Neuronal stem cell (in vitro differentiated cells): ENCODE data around the gene C16orf90.
A peak's percentile ranks its signal among the peaks of the same experiment; 100 is the strongest.

ENCODE experiments used
- DNase-seq: peaks from one replicate; pipeline ENCODE4 v3.0.0-alpha.2; 2013; ENCODE audit warnings: low spot score
- H2AFZ ChIP-seq: one replicate; pipeline ENCODE4 v1.6.1; 2013; ENCODE audit warnings: mild to moderate bottlenecking, low read length, inconsistent platforms
- H2AK5ac ChIP-seq: 2 replicates; pipeline ENCODE4 v1.6.1; 2013; ENCODE audit warnings: low read depth, mild to moderate bottlenecking, inconsistent platforms, low read length, moderate library complexity, mixed read lengths
- H2BK120ac ChIP-seq: 2 replicates; pipeline ENCODE4 v1.6.1; 2013; ENCODE audit warnings: low read depth, mild to moderate bottlenecking, inconsistent platforms, low read length, moderate library complexity, mixed read lengths
- H2BK12ac ChIP-seq: one replicate; pipeline ENCODE4 v1.6.1; 2013; ENCODE audit warnings: low read length, inconsistent platforms
- H2BK15ac ChIP-seq: 2 replicates; pipeline ENCODE4 v1.6.1; 2013; ENCODE audit warnings: mild to moderate bottlenecking, low read length, inconsistent platforms, mixed read lengths
- H2BK5ac ChIP-seq: one replicate; pipeline ENCODE4 v1.6.1; 2013; ENCODE audit warnings: inconsistent platforms, mild to moderate bottlenecking, low read length, moderate library complexity
- H3K14ac ChIP-seq: one replicate; pipeline ENCODE4 v1.6.1; 2013; ENCODE audit warnings: low read length, inconsistent platforms
- H3K18ac ChIP-seq: 2 replicates; pipeline ENCODE4 v1.6.1; 2013; ENCODE audit warnings: low read length, inconsistent platforms
- H3K23ac ChIP-seq: 2 replicates; pipeline ENCODE4 v1.6.1; 2013; ENCODE audit warnings: low read depth, mild to moderate bottlenecking, mixed read lengths, low read length, inconsistent platforms; ENCODE audit not compliant: poor library complexity
- H3K27ac ChIP-seq: replicated peaks from 3 replicates; pipeline ENCODE4 v1.5.1; 2013; ENCODE audit warnings: low read length, inconsistent platforms
- H3K27me3 ChIP-seq, 3 experiments: 2 replicates each; pipeline ENCODE4 v1.6.1; 2013; ENCODE audit warnings: low read length in 3 of 3, mild to moderate bottlenecking in 2 of 3, inconsistent platforms in 1 of 3, low read depth in 1 of 3, mixed read lengths in 1 of 3, moderate library complexity in 1 of 3; ENCODE audit not compliant: control insufficient read depth in 3 of 3, insufficient read depth in 3 of 3
- H3K36me3 ChIP-seq, 2 donors: replicated peaks in 1 of 2; 2 replicates each; pipeline ENCODE4 v1.6.1; 2013; ENCODE audit warnings: low read length in 2 of 2; ENCODE audit not compliant: control insufficient read depth in 2 of 2, insufficient read depth in 2 of 2
- H3K4ac ChIP-seq: 2 replicates; pipeline ENCODE4 v1.6.1; 2013; ENCODE audit warnings: inconsistent platforms, mild to moderate bottlenecking, low read length, moderate library complexity
- H3K4me1 ChIP-seq, 2 donors: 1 replicate in 1 of 2; 2 replicates in 1 of 2; pipeline ENCODE4 v1.6.1; 2013; ENCODE audit warnings: low read length in 2 of 2, low read depth in 1 of 2; ENCODE audit not compliant: control insufficient read depth in 2 of 2, insufficient read depth in 1 of 2
- H3K4me2 ChIP-seq: one replicate; pipeline ENCODE4 v1.6.1; 2013; ENCODE audit warnings: mild to moderate bottlenecking, low read length, inconsistent platforms; ENCODE audit not compliant: insufficient read depth, poor library complexity, severe bottlenecking
- H3K4me3 ChIP-seq, 2 donors: 2 replicates each; pipeline ENCODE4 v1.5.1; 2013; ENCODE audit warnings: low read length in 2 of 2, mild to moderate bottlenecking in 2 of 2, inconsistent platforms in 1 of 2, moderate library complexity in 1 of 2
- H3K79me1 ChIP-seq: one replicate; pipeline ENCODE4 v1.6.1; 2013; ENCODE audit warnings: low read depth, mild to moderate bottlenecking, inconsistent platforms, low read length, moderate library complexity
- H3K9ac ChIP-seq: one replicate; pipeline ENCODE4 v1.6.1; 2013; ENCODE audit warnings: mild to moderate bottlenecking, low read depth, low read length, inconsistent platforms; ENCODE audit not compliant: poor library complexity
- H3K9me3 ChIP-seq, 2 donors: replicated peaks in 1 of 2; 2 replicates each; pipeline versions ENCODE3 to v1.6.1; 2013; ENCODE audit warnings: low read length in 2 of 2, mild to moderate bottlenecking in 2 of 2, inconsistent platforms in 1 of 2, low read depth in 1 of 2, mixed read lengths in 1 of 2, moderate library complexity in 1 of 2; ENCODE audit not compliant: control insufficient read depth in 2 of 2, insufficient read depth in 1 of 2
- H4K8ac ChIP-seq: one replicate; pipeline ENCODE4 v1.6.1; 2013; ENCODE audit warnings: low read depth, mild to moderate bottlenecking, inconsistent platforms, low read length, moderate library complexity
- H4K91ac ChIP-seq: one replicate; pipeline ENCODE4 v1.6.1; 2013; ENCODE audit warnings: low read length, low read depth, mild to moderate bottlenecking, inconsistent platforms; ENCODE audit not compliant: poor library complexity
- WGBS, 2 donors: extraction: QIAGEN DNeasy Blood & Tissue Kit; methylation state at CpG; one replicate each; pipeline ENCODE4 v1.1.7; 2013; ENCODE audit warnings: missing lambda C conversion rate in 2 of 2, mixed read lengths in 1 of 2; ENCODE audit not compliant: insufficient read length in 2 of 2, insufficient replicate concordance in 1 of 2; ENCODE audit errors: extremely low coverage in 2 of 2; 5-methylcytosine and 5-hydroxymethylcytosine counted together

C16orf90 gene

DNA sequence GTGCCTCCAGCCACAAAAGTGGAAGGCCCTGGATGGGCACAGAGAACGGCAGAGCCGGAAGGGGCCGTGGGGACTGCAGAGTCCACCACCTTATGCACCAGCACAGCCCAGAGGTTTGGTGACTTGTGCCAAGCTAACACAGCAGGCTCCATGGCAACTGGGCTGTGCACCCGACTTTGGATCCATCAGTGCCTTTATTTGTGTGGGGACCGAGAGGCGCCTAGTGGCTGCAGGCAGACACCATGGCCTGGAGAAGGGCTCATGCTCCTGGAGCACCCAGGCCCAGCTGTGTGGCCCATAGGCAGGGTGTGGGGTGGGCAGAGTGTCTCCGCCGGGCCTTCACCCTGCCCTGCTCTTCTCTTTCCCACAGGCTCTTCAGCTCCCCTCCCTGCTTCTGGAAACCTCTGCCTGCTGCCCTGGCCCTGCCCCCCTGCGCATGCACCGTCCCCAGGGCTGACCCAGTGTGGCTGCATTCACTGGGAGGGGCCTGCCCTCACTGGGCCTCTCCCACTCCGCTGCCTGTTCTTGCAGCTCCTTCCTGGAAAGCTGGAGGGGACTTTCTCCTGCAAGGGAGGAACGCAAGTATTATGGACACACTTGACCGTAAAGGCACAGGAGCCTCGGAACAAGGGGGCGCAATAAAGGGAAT, 10.1 kb downstream of the C16orf90 start:
- no peak overlapping the region for H3K14ac ChIP-seq
- H3K27ac ChIP-seq = no peak overlapping the region
- H3K9ac ChIP-seq = no peak overlapping the region
- peaks cover 0 to 3% of the 10 kb centered on the region in 2 donors for H3K4me1 ChIP-seq
- no peak overlapping the region for H3K4me3 ChIP-seq
- no peak overlapping the region for H2BK120ac ChIP-seq
- H2AK5ac ChIP-seq = no peak overlapping the region
- H3K9me3 ChIP-seq = peaks cover 0 to 3% of the 10 kb centered on the region in 2 donors
- H4K91ac ChIP-seq = no peak overlapping the region
- H2BK15ac ChIP-seq = no peak overlapping the region
- H3K4ac ChIP-seq = no peak overlapping the region
- H3K23ac ChIP-seq = peak overlapping the region; percentile 49
- peaks cover 43 to 73% of the 10 kb centered on the region in 2 donors for H3K36me3 ChIP-seq
- no peak overlapping the region for H2BK5ac ChIP-seq
- no peak overlapping the region for H3K18ac ChIP-seq
- H4K8ac ChIP-seq = no peak overlapping the region
- WGBS, 2 donors = no CpG with 5 or more reads among the region's 15 CpGs
- H3K27me3 ChIP-seq = no peaks in the 10 kb centered on the region
- no peak overlapping the region for H3K4me2 ChIP-seq
- DNase-seq = no peak
- no peak overlapping the region for H2BK12ac ChIP-seq
- H3K79me1 ChIP-seq = peaks cover 10% of the 10 kb centered on the region
- H2AFZ ChIP-seq = no peak overlapping the region

DNA sequence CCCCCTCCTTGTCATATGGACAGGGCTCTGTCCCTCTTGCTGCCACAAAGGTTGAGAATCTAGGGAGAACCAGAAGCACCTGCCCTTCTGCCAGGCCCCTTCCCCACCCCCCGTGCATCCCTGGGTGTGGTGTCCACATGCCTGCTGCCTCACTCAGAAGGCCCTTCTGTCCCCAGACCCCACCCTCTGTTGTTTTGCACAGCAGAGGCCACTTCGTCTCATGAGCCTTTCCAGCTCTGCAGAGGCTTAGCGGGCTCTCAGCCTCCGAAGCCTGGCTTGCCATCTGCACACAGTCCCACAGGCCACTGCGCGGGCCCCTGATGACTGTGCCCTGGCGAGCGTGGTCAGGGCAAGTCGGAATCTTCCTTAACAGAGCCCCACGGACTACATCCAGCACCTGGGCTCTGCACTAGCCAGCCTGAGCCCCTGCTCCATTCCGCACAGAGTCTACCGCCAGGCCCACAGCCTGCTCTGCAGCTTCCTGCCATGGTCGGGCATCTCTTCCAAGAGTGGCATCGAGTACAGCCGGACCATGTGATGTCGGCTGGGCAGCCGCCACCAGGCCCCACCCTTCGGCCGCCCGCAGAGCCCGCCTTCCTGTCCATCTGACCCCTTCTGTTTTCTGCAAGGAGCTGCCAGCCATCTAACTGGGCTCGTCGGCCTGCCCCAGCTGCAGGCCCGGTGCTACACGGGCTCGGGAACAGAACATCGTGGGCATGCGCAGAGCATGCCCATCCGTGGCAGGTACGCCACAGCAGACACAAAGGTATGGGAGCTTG, 10.8 kb downstream of the C16orf90 start:
- Histone ChIP-seq H2BK15ac (no peak overlapping the region), H3K4ac (no peak overlapping the region), H3K27me3 (no peaks in the 10 kb centered on the region), H3K9me3 (peaks cover 0 to 3% of the 10 kb centered on the region in 2 donors), H3K79me1 (peaks cover 11% of the 10 kb centered on the region), H4K8ac (no peak overlapping the region), H2BK12ac (no peak overlapping the region), H3K4me3 (no peak overlapping the region), H3K23ac (peak overlapping the region; percentile 49), H3K18ac (no peak overlapping the region), H3K4me1 (peaks cover 0 to 3% of the 10 kb centered on the region in 2 donors), H2AFZ (no peak overlapping the region), H2BK5ac (no peak overlapping the region), H2AK5ac (no peak overlapping the region), H3K36me3 (peaks cover 45 to 79% of the 10 kb centered on the region in 2 donors), H3K9ac (no peak overlapping the region), H3K14ac (no peak overlapping the region), H3K4me2 (no peak overlapping the region), H3K27ac (no peak overlapping the region), H2BK120ac (no peak overlapping the region), H4K91ac (no peak overlapping the region)
- no CpG with 5 or more reads among the region's 30 CpGs for WGBS, 2 donors
- DNase-seq = no peak

DNA sequence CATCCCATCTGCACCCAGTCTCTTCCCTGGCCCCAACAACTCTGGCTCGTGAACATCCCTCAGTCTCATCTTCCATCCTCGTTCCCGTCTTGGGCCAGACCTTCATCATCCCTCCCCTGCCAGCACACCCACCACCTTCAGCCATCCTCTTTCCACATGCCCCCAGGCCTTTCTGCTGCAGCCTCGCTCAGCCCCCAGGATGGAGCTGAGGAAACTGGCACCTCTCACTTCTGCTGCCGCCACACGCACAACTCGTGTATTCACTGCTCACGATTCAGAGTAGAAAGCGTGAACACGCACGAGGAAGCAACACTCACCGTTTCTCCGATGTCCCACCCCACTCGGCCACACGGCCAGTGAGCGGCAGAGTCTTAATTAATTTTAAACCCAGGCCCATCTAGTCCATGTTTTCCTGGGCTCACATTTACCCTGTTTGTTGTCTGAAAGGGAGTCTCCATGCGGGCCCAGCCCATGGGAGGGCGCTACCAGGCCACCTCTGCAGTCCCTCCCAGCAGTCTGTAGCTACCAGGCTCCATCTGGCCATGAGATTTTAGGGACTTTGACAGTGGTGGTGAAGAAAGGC, 12.5 kb downstream of the C16orf90 start:
- peaks cover 0 to 3% of the 10 kb centered on the region in 2 donors for H3K9me3 ChIP-seq
- no peak overlapping the region for H2AFZ ChIP-seq
- H2AK5ac ChIP-seq = no peak overlapping the region
- no peak overlapping the region for H3K4me3 ChIP-seq
- peak overlapping the region; percentile 54 for H3K9ac ChIP-seq
- H2BK5ac ChIP-seq = no peak overlapping the region
- no peak overlapping the region for H3K14ac ChIP-seq
- DNase-seq = no peak
- no peak overlapping the region for H2BK12ac ChIP-seq
- H4K8ac ChIP-seq = no peak overlapping the region
- no peak overlapping the region for H3K23ac ChIP-seq
- no CpG with 5 or more reads among the region's 18 CpGs for WGBS, 2 donors
- no peaks in the 10 kb centered on the region for H3K27me3 ChIP-seq
- H3K4me2 ChIP-seq = no peak overlapping the region
- H4K91ac ChIP-seq = no peak overlapping the region
- no peak overlapping the region for H3K18ac ChIP-seq
- H3K4ac ChIP-seq = no peak overlapping the region
- H3K79me1 ChIP-seq = peaks cover 14% of the 10 kb centered on the region
- no peak overlapping the region for H3K27ac ChIP-seq
- peaks cover 0 to 3% of the 10 kb centered on the region in 2 donors for H3K4me1 ChIP-seq
- H3K36me3 ChIP-seq = peaks cover 48 to 89% of the 10 kb centered on the region in 2 donors
- no peak overlapping the region for H2BK120ac ChIP-seq
- H2BK15ac ChIP-seq = no peak overlapping the region
